K562 (cell line): ENCODE results near the gene UBE2V1. TPM values are rescaled to one million over a fixed set of nuclear protein-coding genes. Genes with fewer than 3 reads are reported as not detected.

Experiments
- ATAC-seq: fragments of 200-7000 bp; cut with Tn5 transposase; 3 replicates; pipeline ENCODE4 v1.9.1; 2020; ENCODE audit warnings: moderate library complexity
- BruUV-seq: library from RNA; stranded (reverse); fragments of 400-500 nt; replicated peaks from 2 replicates; lab custom pipeline; 2021; lab: Mats Ljungman, UMichigan
- CTCF ChIA-PET: fragments of 300-600 bp; formaldehyde crosslinking; extraction: SDS; loops from one replicate; lab custom pipeline; 2021; ENCODE audit warnings: low intra/inter-chr PET ratio; lab: Yijun Ruan, JAX
- POLR2A ChIA-PET: fragments of 300-600, 350-650 bp; sonication (Branson Sonifier 250); formaldehyde crosslinking; extraction: SDS; loops from one replicate; lab custom pipeline; 2021; ENCODE audit warnings: antibody characterized with exemption, inconsistent platforms; lab: Yijun Ruan, JAX
- DNase-seq, 4 experiments: peaks; one replicate each; pipeline versions ENCODE4 v3.0.0 to v3.0.0-alpha.2; 2011 to 2018; ENCODE audit warnings: low spot score in 3 of 4, mixed read lengths in 3 of 4; ENCODE audit errors: extremely low read depth in 1 of 4
- FAIRE-seq: peaks from 2 replicates; lab custom pipeline; 2011; peaks lifted over from hg19 to GRCh38; lab: Jason Lieb, UNC
- H2AFZ ChIP-seq: 2 replicates; pipeline ENCODE4 v1.6.0; 2011; ENCODE audit warnings: low read depth, low read length, control low read depth, inconsistent platforms
- H3K27ac ChIP-seq: fragments of 200-600 bp; 3 replicates; pipeline ENCODE4 v1.8.0; 2011; ENCODE audit warnings: low read depth, mild to moderate bottlenecking, control low read depth, inconsistent platforms, low read length, moderate library complexity, mixed read lengths; ENCODE audit errors: extremely low read depth
- H3K27me3 ChIP-seq, 2 experiments: fragments of 300-600 bp in 1 of 2; 2 replicates in 1 of 2; 3 replicates in 1 of 2; pipeline versions ENCODE4 v1.6.0 to v1.8.0; 2011; ENCODE audit warnings: inconsistent platforms in 2 of 2, low read length in 2 of 2, mild to moderate bottlenecking in 1 of 2, mixed read lengths in 1 of 2, moderate library complexity in 1 of 2; ENCODE audit not compliant: control insufficient read depth in 2 of 2, insufficient read depth in 2 of 2
- H3K36me3 ChIP-seq: fragments of 300-600 bp; 3 replicates; pipeline ENCODE4 v1.8.0; 2011; ENCODE audit warnings: mild to moderate bottlenecking, low read length, inconsistent platforms; ENCODE audit not compliant: control insufficient read depth, insufficient read depth
- H3K4me1 ChIP-seq, 2 experiments: fragments of 200-600 bp in 1 of 2; replicated peaks in 1 of 2; 2 replicates in 1 of 2; 3 replicates in 1 of 2; pipeline versions ENCODE4 v1.5.1 to v1.8.0; 2011; ENCODE audit warnings: inconsistent platforms in 2 of 2, low read length in 2 of 2, mild to moderate bottlenecking in 1 of 2, mixed read lengths in 1 of 2, moderate library complexity in 1 of 2; ENCODE audit not compliant: control insufficient read depth in 2 of 2, insufficient read depth in 2 of 2
- H3K4me2 ChIP-seq: 2 replicates; pipeline ENCODE4 v1.6.1; 2011; ENCODE audit warnings: low read length, control low read depth, inconsistent platforms, mixed read lengths; ENCODE audit not compliant: insufficient read depth
- H3K4me3 ChIP-seq: fragments of 200-600 bp; sonication (generic), shearing (Covaris generic); 2 replicates; pipeline ENCODE4 v1.5.1; 2016; ENCODE audit warnings: control low read depth, inconsistent platforms
- H3K79me2 ChIP-seq: fragments of 200-600 bp; 3 replicates; pipeline ENCODE4 v1.8.0; 2011; ENCODE audit warnings: low read length, inconsistent platforms; ENCODE audit not compliant: control insufficient read depth, insufficient read depth
- H3K9ac ChIP-seq, 2 experiments: 2 replicates each; pipeline versions ENCODE4 v1.6.0 to v1.6.1; 2011; ENCODE audit warnings: low read depth in 2 of 2, low read length in 2 of 2, control low read depth in 1 of 2, inconsistent platforms in 1 of 2, mild to moderate bottlenecking in 1 of 2, mixed read lengths in 1 of 2; ENCODE audit not compliant: insufficient read depth in 1 of 2
- H3K9me1 ChIP-seq: one replicate; pipeline ENCODE4 v1.6.0; 2011; ENCODE audit warnings: inconsistent platforms, mild to moderate bottlenecking, low read length, moderate library complexity; ENCODE audit not compliant: control insufficient read depth, insufficient read depth
- H3K9me3 ChIP-seq: replicated peaks from 2 replicates; pipeline ENCODE4 v1.5.1; 2011; ENCODE audit warnings: low read depth, low read length, inconsistent platforms; ENCODE audit not compliant: control insufficient read depth, insufficient read depth
- H4K20me1 ChIP-seq: replicated peaks from 2 replicates; pipeline ENCODE4 v1.6.1; 2011; ENCODE audit warnings: low read length, inconsistent platforms, mixed read lengths; ENCODE audit not compliant: control insufficient read depth, insufficient read depth
- MTA3 ChIP-seq: fragments of 450-650 bp; formaldehyde crosslinking; IDR thresholded peaks from 2 replicates; pipeline ENCODE4 v1.6.1; 2017; ENCODE audit warnings: mild to moderate bottlenecking, borderline replicate concordance
- NR2C1 ChIP-seq, 2 experiments: fragments of 450-650 bp; IDR thresholded peaks; 2 replicates each; pipeline ENCODE4 v1.6.1; 2017; ENCODE audit warnings: mild to moderate bottlenecking in 2 of 2, antibody characterized with exemption in 1 of 2, inconsistent platforms in 1 of 2, missing compliant biosample characterization in 1 of 2, missing genetic modification characterization in 1 of 2
- OTX1 ChIP-seq: fragments of 450-650 bp; formaldehyde crosslinking; IDR thresholded peaks from 2 replicates; pipeline ENCODE4 v1.4.0; 2022; ENCODE audit warnings: mild to moderate bottlenecking
- PTTG1 ChIP-seq: fragments of 450-650 bp; IDR thresholded peaks from 2 replicates; pipeline ENCODE4 v1.6.1; 2016; ENCODE audit warnings: low read depth, mild to moderate bottlenecking, missing genetic modification characterization, missing compliant biosample characterization
- PURB ChIP-seq: sonication (generic); formaldehyde crosslinking; IDR thresholded peaks from 2 replicates; pipeline ENCODE4 v1.9.0; 2021; ENCODE audit warnings: low read depth, mild to moderate bottlenecking, missing genetic modification reagents
- SMARCA5 ChIP-seq: fragments of 450-650 bp; IDR thresholded peaks from 2 replicates; pipeline ENCODE4 v1.6.1; 2016
- SRF ChIP-seq, 2 experiments: fragments of 250-450, 450-650 bp in 1 of 2; sonication (Bioruptor Pico) in 1 of 2; sonication (generic) in 1 of 2; formaldehyde crosslinking; IDR thresholded peaks; 2 replicates each; pipeline versions ENCODE4 v1.5.0 to v1.5.1; 2020 to 2022; ENCODE audit warnings: mild to moderate bottlenecking in 1 of 2, missing genetic modification reagents in 1 of 2
- XRCC3 ChIP-seq: fragments of 450-650 bp; IDR thresholded peaks from 2 replicates; pipeline ENCODE4 v1.6.1; 2017; ENCODE audit warnings: mild to moderate bottlenecking, moderate library complexity
- ZNF217 ChIP-seq: sonication (generic); formaldehyde crosslinking; IDR thresholded peaks from 2 replicates; pipeline ENCODE4 v1.8.0; 2022; ENCODE audit warnings: mild to moderate bottlenecking, missing genetic modification reagents
- ZNF263 ChIP-seq: sonication (generic); formaldehyde crosslinking; IDR thresholded peaks from 2 replicates; pipeline ENCODE4 v1.8.0; 2022; ENCODE audit warnings: mild to moderate bottlenecking, missing genetic modification reagents, borderline replicate concordance
- ZNF41 ChIP-seq: fragments of 250-450 bp; sonication (Bioruptor Pico); conservative IDR thresholded peaks from 2 replicates; pipeline ENCODE4 v1.4.0; 2020; ENCODE audit warnings: mild to moderate bottlenecking
- ZNF431 ChIP-seq: sonication (generic); formaldehyde crosslinking; IDR thresholded peaks from 2 replicates; pipeline ENCODE4 v1.8.0; 2022; ENCODE audit warnings: mild to moderate bottlenecking, missing genetic modification reagents
- WGBS: fragments of 100-300 bp; shearing (Covaris generic); methylation state at CpG from one replicate; pipeline ENCODE4 v1.1.6; 2016; ENCODE audit warnings: low coverage, mixed read lengths; ENCODE audit not compliant: insufficient coverage; ENCODE audit errors: missing lambda C conversion rate; 5-methylcytosine and 5-hydroxymethylcytosine counted together
- in situ Hi-C: fragments of 300-500 bp; cut with MboI; formaldehyde crosslinking; loops from 4 replicates; pipeline ENCODE4 v1.15.0; 2018; ENCODE audit warnings: inconsistent platforms, mixed read lengths
- intact Hi-C: fragments of 100-400 bp; cut with micrococcal nuclease; formaldehyde crosslinking; loops from 2 replicates; pipeline ENCODE4 v1.14.2; 2022
- polyA plus RNA-seq, 8 experiments: library from polyadenylated mRNA; depleted of rRNA in 4 of 8; stranded (reverse) in 5 of 8; unstranded in 3 of 8; fragments of >200 nt; fragmentation: Nextera tagmentation in 2 of 8; fragmentation: Illumina TruSeq in 1 of 8; extraction: Ambion mirVana in 2 of 8; extraction: Trizol in 1 of 8; gene quantifications; 2 replicates each; pipeline versions ENCODE4 v1.2.1 to v1.2.3, GENCODE V29; 2011 to 2014; ENCODE audit warnings: inconsistent platforms in 1 of 8, missing spikeins in 1 of 8
- total RNA-seq, 7 experiments: library from RNA; depleted of rRNA in 6 of 7; stranded (reverse); fragments of >200 nt in 6 of 7; fragmentation: Illumina TruSeq in 2 of 7; extraction: Trizol in 2 of 7; gene quantifications; 2 replicates each; pipeline versions ENCODE4 v1.2.1 to v1.2.3, GENCODE V29; 2011 to 2021; ENCODE audit warnings: low replicate concordance in 1 of 7
- TF ChIP-seq, protein P1 (sequence below): sonication (generic); formaldehyde crosslinking; IDR thresholded peaks from 2 replicates; pipeline ENCODE4 v1.8.0; 2022; ENCODE audit warnings: mild to moderate bottlenecking, missing genetic modification reagents
- TF ChIP-seq, protein P2 (sequence below): fragments of 250-450 bp; sonication (Bioruptor Pico); IDR thresholded peaks from 2 replicates; pipeline ENCODE4 v1.5.0; 2021
- TF ChIP-seq, protein P3 (sequence below): fragments of 450-650 bp; formaldehyde crosslinking; IDR thresholded peaks from 2 replicates; pipeline ENCODE4 v1.4.0; 2020; ENCODE audit warnings: mild to moderate bottlenecking

UBE2V1 gene
- total and polyA plus RNA-seq, 9 of the 15 experiments (the other 6 are each of a cell fraction or from before 2014, with no cell fraction given): 93.0 to 357 (median 119) TPM

DNA sequence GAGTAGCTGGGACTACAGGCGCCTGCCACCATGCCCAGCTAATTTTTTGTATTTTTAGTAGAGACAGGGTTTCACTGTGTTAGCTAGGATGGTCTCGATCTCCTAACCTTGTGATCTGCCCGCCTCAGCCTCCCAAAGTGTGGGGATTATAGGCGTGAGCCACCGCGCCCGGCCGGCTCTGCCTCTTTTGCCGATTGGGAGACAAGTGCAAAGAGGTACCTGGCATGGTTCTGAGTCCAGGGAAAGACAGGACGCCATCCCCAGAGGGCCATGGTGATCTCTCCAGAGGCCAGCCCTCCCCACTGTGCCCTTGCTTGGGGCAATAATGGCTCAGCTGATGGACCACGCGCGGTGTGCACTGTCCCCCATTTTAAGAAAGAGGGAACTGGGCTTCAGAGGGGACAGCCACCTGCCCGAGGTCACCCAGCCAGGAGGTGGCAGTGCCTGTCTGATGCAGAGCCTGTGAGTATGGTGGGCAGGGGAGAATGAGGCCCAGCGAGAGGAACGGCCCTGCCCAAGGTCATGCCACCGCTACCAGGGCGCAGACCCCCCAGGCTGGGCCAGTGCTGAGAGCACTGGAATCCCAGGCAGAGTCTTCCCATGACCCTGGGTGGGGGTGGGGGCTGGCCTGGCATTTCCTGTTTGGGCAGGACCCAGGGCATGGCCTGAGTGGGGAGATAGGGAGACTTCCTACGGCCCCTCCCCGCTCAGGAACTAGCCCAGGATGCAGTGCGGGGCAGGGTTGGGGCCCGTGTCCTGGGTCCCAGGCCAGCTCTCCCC is 69.2 kb downstream of the UBE2V1 start:
- BruUV-seq: no TSS peak
- FAIRE-seq (no peak), DNase-seq (no peak), ATAC-seq (no peak)
- in situ Hi-C loops (no loop called here), intact Hi-C loops (no loop called here)
- Histone ChIP-seq H3K79me2 (no peaks in the 10 kb centered on the region), H3K9me3 (no peaks in the 10 kb centered on the region), H3K27me3 (peaks cover 0 to 5% of the 10 kb centered on the region in 2 experiments; a peak in 1 of 5 replicates), H4K20me1 (no peaks in the 10 kb centered on the region), H3K4me2 (no peak overlapping the region), H3K27ac (no peak overlapping the region), H3K4me1 (peaks cover 0 to 28% of the 10 kb centered on the region in 2 experiments; a peak in 2 of 5 replicates), H3K36me3 (no peaks in the 10 kb centered on the region), H3K9me1 (no peaks in the 10 kb centered on the region), H2AFZ (no peak overlapping the region), H3K9ac (0 out of 4 replicates have a peak overlapping the region, but pooled peaks of 1 of the 2 experiments have one; percentile 23), H3K4me3 (no peak overlapping the region)
- 79% methylated on average over 18 of the region's 22 CpGs for WGBS
- ChIA-PET CTCF (no interaction called here), POLR2A (interaction anchor here (0.6 kb wide), 1 partner anchor 170 kb away, joined by 3 read pairs; no protein-coding TSS in a partner anchor)
- TF ChIP-seq NR2C1 (IDR thresholded peaks at IDR 0.05): no peak
- TF ChIP-seq NR2C1 (tag; IDR thresholded peaks at IDR 0.05): no peak
- no peak for TF ChIP-seq OTX1
- TF ChIP-seq, protein P1, sequence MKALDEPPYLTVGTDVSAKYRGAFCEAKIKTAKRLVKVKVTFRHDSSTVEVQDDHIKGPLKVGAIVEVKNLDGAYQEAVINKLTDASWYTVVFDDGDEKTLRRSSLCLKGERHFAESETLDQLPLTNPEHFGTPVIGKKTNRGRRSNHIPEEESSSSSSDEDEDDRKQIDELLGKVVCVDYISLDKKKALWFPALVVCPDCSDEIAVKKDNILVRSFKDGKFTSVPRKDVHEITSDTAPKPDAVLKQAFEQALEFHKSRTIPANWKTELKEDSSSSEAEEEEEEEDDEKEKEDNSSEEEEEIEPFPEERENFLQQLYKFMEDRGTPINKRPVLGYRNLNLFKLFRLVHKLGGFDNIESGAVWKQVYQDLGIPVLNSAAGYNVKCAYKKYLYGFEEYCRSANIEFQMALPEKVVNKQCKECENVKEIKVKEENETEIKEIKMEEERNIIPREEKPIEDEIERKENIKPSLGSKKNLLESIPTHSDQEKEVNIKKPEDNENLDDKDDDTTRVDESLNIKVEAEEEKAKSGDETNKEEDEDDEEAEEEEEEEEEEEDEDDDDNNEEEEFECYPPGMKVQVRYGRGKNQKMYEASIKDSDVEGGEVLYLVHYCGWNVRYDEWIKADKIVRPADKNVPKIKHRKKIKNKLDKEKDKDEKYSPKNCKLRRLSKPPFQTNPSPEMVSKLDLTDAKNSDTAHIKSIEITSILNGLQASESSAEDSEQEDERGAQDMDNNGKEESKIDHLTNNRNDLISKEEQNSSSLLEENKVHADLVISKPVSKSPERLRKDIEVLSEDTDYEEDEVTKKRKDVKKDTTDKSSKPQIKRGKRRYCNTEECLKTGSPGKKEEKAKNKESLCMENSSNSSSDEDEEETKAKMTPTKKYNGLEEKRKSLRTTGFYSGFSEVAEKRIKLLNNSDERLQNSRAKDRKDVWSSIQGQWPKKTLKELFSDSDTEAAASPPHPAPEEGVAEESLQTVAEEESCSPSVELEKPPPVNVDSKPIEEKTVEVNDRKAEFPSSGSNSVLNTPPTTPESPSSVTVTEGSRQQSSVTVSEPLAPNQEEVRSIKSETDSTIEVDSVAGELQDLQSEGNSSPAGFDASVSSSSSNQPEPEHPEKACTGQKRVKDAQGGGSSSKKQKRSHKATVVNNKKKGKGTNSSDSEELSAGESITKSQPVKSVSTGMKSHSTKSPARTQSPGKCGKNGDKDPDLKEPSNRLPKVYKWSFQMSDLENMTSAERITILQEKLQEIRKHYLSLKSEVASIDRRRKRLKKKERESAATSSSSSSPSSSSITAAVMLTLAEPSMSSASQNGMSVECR: no peak
- TF ChIP-seq ZNF263 (CRISPR knock-in tag): no peak
- no peak for TF ChIP-seq ZNF217
- TF ChIP-seq ZNF431 (CRISPR knock-in tag): no peak
- TF ChIP-seq MTA3: no peak
- TF ChIP-seq XRCC3: no peak
- no peak for TF ChIP-seq ZNF41 (CRISPR knock-in tag)
- no peak for TF ChIP-seq SRF (CRISPR knock-in tag; IDR thresholded peaks at IDR 0.05)
- TF ChIP-seq, protein P2, sequence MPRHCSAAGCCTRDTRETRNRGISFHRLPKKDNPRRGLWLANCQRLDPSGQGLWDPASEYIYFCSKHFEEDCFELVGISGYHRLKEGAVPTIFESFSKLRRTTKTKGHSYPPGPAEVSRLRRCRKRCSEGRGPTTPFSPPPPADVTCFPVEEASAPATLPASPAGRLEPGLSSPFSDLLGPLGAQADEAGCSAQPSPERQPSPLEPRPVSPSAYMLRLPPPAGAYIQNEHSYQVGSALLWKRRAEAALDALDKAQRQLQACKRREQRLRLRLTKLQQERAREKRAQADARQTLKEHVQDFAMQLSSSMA (CRISPR knock-in tag): no peak
- TF ChIP-seq, protein P3, sequence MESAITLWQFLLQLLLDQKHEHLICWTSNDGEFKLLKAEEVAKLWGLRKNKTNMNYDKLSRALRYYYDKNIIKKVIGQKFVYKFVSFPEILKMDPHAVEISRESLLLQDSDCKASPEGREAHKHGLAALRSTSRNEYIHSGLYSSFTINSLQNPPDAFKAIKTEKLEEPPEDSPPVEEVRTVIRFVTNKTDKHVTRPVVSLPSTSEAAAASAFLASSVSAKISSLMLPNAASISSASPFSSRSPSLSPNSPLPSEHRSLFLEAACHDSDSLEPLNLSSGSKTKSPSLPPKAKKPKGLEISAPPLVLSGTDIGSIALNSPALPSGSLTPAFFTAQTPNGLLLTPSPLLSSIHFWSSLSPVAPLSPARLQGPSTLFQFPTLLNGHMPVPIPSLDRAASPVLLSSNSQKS (CRISPR knock-in tag): no peak
- no peak for TF ChIP-seq PTTG1 (tag)
- no peak for TF ChIP-seq SMARCA5
- TF ChIP-seq PURB (CRISPR knock-in tag): no peak
